Effector memory CD8-positive, alpha-beta T cell (primary cell): ENCODE results near the gene CCDC186.

Source experiments
- ATAC-seq: fragments of 150-1000 bp; cut with Tn5 transposase; replicated peaks from 2 replicates; pipeline ENCODE4 v1.10.0; 2021; ENCODE audit warnings: mild to moderate bottlenecking, moderate library complexity
- DNase-seq, 3 experiments: peaks; one replicate each; pipeline ENCODE4 v3.0.0; 2021
- H3K27ac Mint-ChIP-seq, 2 donors: one replicate each; pipeline ENCODE4 v1.8.0; 2022; ENCODE audit warnings: mild to moderate bottlenecking in 2 of 2, mixed read lengths in 2 of 2, moderate library complexity in 2 of 2
- H3K27me3 Mint-ChIP-seq, 2 donors: one replicate each; pipeline ENCODE4 v1.8.0; 2022; ENCODE audit warnings: mixed read lengths in 2 of 2
- H3K36me3 Mint-ChIP-seq: one replicate; pipeline ENCODE4 v1.8.0; 2022; ENCODE audit warnings: mild to moderate bottlenecking, moderate library complexity, mixed read lengths; ENCODE audit not compliant: insufficient read depth
- H3K4me1 Mint-ChIP-seq, 2 donors: one replicate each; pipeline ENCODE4 v1.8.0; 2022; ENCODE audit warnings: low read depth in 2 of 2, mixed read lengths in 2 of 2
- H3K4me3 Mint-ChIP-seq, 2 donors: one replicate each; pipeline ENCODE4 v1.8.0; 2022; ENCODE audit warnings: mild to moderate bottlenecking in 2 of 2, mixed read lengths in 2 of 2, moderate library complexity in 2 of 2
- H3K9me3 Mint-ChIP-seq, 2 donors: one replicate each; pipeline ENCODE4 v1.8.0; 2022; ENCODE audit warnings: mixed read lengths in 2 of 2

Gene CCDC186

DNA sequence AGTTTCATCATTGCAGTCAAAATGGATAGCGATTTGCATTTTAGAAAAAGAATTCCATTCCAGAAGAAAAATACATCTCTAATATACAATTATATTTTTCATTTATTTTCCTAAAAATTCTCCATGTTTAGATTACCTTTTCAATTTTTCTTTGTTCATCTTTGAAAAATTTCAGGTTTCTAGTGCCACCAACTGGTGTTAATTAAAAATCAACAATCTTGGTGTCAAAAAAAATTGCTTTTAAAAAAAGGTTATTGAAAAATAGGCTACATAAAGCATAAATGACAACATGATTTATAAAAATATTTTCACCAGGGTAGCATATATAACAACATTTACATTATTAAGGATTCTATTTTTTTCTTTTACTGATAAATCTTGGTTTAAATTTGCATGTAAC is 53.0 kb downstream of the CCDC186 start:
- Mint-ChIP-seq H3K36me3 (peaks cover 26% of the 10 kb centered on the region), H3K4me3 (no peak overlapping the region), H3K27me3 (no peaks in the 10 kb centered on the region), H3K9me3 (no peaks in the 10 kb centered on the region), H3K27ac (no peak overlapping the region), H3K4me1 (no peaks in the 10 kb centered on the region)
- DNase-seq (no peak), ATAC-seq (no peak)

DNA sequence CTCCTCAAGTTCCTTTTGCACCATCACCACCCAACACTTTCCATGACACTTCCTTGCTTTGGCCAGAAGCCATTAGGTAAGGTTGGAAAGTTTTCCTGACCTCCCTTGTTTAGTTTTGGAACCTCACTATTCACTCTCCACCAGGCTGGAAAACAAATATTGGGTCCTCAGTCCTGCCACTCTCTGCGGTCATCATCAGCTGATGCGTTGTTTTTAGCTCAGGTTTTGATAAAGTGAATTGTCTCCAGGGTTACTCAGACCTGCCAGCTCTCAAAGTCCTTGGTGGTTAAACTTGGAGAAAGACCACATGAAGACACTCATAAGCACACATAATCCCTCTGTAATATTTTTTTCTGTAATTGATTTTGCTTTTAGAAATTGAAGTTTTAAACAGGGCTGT is 55.5 kb downstream of the CCDC186 start:
- H3K27ac Mint-ChIP-seq: no peak overlapping the region
- DNase-seq (no peak), ATAC-seq (no peak)
- H3K4me1 Mint-ChIP-seq: no peaks in the 10 kb centered on the region
- peaks cover 5% of the 10 kb centered on the region for H3K36me3 Mint-ChIP-seq
- no peak overlapping the region for H3K4me3 Mint-ChIP-seq
- H3K27me3 Mint-ChIP-seq: peaks cover 6 to 9% of the 10 kb centered on the region in 2 donors
- no peaks in the 10 kb centered on the region for H3K9me3 Mint-ChIP-seq

DNA sequence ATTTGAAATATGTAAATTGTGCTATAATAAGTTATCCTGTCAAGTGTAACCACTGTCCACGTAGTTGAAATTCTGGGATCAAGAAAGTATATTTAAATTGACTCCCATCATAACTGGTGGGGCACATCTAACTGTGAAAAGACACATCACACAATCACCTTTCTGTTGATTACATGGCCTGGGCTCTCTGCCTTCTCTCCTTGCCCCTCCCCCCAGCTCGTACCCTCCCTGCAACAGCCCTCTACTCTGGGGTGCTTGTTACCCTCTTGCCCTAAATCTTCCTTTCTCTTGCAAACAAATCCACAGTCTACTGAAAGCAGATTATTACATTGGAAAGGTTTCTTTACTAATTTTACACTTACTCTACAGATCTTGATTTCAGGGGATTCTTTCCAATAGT is 56.3 kb downstream of the CCDC186 start:
- Mint-ChIP-seq H3K36me3 (peaks cover 5% of the 10 kb centered on the region), H3K27me3 (peaks cover 6 to 9% of the 10 kb centered on the region in 2 donors), H3K9me3 (no peaks in the 10 kb centered on the region), H3K27ac (no peak overlapping the region), H3K4me3 (no peak overlapping the region), H3K4me1 (no peaks in the 10 kb centered on the region)
- DNase-seq: no peak
- ATAC-seq: no peak

DNA sequence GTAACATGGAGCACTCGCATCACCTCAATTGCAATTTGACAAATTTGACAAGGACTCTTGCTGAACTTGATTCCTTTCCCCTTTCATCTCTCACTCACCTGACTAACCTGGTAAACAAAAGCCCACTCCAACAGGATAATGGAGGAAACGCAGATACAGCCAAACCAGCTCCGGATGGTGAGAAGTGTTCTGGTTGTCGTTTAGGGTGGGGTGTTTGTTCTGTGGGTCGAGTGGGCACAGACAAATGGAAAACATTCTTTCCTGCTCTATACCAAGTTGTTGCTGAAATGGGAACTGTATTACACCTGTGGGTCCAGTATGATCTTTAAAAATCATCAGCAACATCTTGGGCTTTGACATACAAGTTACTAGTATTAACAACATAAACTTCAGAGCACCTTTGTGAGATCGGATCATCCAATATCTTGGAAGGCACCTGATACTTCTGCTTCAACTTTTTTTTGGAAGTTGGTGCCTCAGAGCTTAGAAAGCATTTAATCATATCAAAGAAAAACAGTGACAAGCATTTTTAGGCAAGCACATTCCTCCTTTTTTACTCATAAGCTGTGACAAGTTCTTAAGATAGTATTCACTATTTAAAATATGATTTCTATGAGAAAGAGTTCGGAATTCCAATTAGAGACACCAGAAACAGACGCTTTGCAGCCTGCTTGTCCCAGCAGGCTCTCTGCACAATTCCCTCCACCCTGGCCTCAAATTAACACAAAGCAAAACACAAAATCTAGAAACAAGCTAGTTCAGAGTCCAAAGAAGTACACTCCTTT is 58.1 kb downstream of the CCDC186 start:
- no peak overlapping the region for H3K27ac Mint-ChIP-seq
- DNase-seq (no peak), ATAC-seq (no peak)
- no peaks in the 10 kb centered on the region for H3K9me3 Mint-ChIP-seq
- no peaks in the 10 kb centered on the region for H3K4me1 Mint-ChIP-seq
- H3K27me3 Mint-ChIP-seq: peaks cover 6 to 17% of the 10 kb centered on the region in 2 donors
- H3K4me3 Mint-ChIP-seq: no peak overlapping the region
- no peaks in the 10 kb centered on the region for H3K36me3 Mint-ChIP-seq

DNA sequence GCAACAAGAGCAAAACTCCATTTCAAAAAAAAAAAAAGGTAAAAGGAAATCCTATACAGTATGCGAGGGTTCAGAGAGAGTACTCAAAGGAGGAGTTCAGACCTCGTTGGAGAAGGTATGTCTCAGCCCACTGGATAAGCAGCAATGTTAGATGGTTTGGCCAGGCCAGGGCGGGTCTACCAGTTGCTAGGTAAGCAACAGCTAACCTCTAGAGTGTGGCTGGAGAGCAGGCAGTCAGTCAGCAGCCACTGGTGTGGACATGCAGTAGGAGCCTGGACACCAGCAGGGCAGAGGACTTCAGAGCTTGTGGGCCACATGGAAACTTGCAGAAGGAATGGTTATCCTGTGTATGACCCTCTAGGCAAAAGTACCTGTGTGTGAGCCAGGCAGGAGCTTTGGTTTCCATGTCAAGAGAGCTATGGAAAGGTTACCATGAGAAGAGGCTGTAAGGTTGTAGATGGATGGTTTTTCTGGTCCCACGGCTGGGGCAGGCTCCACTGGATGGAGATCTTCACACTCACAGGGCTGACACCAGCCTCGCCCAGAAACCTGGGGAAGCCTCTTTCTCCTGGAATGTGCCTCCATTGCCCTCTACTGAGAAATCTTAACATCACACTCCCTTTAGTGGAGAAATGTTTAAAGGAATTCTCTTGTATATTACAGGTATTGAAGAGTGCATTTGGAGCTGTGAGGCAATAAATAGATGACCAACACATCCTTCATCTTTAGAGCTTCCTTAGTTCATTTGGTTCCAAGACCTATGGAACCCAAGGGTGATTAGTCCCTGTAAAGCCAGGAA is 63.6 kb downstream of the CCDC186 start:
- no peak for ATAC-seq

DNA sequence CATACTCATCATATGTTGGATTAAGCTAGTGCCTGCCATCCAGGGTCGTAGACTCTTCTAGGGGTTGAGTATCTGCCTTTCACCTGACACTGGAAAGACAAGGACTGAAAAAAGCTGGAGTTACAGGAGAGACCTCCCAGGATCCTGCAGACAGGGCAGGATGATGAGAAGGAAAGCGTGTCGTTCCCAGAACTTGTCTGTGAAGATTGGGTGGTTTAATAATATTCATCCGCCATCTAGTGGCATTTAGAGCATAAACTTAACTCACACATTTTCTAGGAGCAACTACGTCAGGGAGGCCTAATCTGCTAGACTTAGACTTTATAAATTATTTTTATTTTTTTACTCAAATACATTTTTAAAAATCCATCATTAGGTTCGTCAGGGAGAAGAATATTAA is 70.7 kb downstream of the CCDC186 start:
- Mint-ChIP-seq H3K9me3 (no peaks in the 10 kb centered on the region), H3K4me3 (no peak overlapping the region), H3K36me3 (peaks cover 4% of the 10 kb centered on the region), H3K4me1 (peaks cover 25 to 32% of the 10 kb centered on the region in 2 donors), H3K27me3 (peaks cover 18 to 30% of the 10 kb centered on the region in 2 donors), H3K27ac (no peak overlapping the region)
- no peak for DNase-seq
- ATAC-seq: peak; percentile 32

More for the DNA sequence above, 63.6 kb downstream of the CCDC186 start:
- peaks cover 2 to 22% of the 10 kb centered on the region in 2 donors for H3K27me3 Mint-ChIP-seq
- H3K9me3 Mint-ChIP-seq: no peaks in the 10 kb centered on the region
- no peaks in the 10 kb centered on the region for H3K4me1 Mint-ChIP-seq
- H3K36me3 Mint-ChIP-seq: no peaks in the 10 kb centered on the region
- H3K4me3 Mint-ChIP-seq: no peak overlapping the region
- DNase-seq: no peak
- H3K27ac Mint-ChIP-seq: peak overlapping the region in 1 of 2 donors; percentile 56

DNA sequence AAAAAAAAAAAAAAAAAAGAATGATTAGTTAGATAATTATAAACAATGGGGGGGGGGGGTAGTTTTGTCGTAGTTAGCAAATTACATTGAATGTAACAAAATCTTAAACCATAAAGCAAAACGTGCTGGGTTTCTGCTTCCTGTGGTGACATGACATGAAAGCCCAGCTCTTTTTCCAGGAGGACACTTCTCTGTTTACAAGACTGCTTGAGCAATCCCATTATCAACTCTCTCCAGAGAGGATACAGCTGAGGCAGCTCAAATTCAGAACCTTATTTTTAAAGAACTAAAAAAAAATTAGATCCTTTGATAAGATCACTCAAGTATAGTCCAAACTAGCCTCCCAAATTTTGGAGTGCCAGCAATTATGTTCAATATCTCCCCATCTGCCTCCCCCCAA is 71.7 kb downstream of the CCDC186 start:
- ATAC-seq (no peak), DNase-seq (no peak)
- H3K9me3 Mint-ChIP-seq: no peaks in the 10 kb centered on the region
- peaks cover 18 to 25% of the 10 kb centered on the region in 2 donors for H3K27me3 Mint-ChIP-seq
- H3K4me3 Mint-ChIP-seq: no peak overlapping the region
- peaks cover 28 to 32% of the 10 kb centered on the region in 2 donors for H3K4me1 Mint-ChIP-seq
- H3K27ac Mint-ChIP-seq: no peak overlapping the region
- peaks cover 4% of the 10 kb centered on the region for H3K36me3 Mint-ChIP-seq

DNA sequence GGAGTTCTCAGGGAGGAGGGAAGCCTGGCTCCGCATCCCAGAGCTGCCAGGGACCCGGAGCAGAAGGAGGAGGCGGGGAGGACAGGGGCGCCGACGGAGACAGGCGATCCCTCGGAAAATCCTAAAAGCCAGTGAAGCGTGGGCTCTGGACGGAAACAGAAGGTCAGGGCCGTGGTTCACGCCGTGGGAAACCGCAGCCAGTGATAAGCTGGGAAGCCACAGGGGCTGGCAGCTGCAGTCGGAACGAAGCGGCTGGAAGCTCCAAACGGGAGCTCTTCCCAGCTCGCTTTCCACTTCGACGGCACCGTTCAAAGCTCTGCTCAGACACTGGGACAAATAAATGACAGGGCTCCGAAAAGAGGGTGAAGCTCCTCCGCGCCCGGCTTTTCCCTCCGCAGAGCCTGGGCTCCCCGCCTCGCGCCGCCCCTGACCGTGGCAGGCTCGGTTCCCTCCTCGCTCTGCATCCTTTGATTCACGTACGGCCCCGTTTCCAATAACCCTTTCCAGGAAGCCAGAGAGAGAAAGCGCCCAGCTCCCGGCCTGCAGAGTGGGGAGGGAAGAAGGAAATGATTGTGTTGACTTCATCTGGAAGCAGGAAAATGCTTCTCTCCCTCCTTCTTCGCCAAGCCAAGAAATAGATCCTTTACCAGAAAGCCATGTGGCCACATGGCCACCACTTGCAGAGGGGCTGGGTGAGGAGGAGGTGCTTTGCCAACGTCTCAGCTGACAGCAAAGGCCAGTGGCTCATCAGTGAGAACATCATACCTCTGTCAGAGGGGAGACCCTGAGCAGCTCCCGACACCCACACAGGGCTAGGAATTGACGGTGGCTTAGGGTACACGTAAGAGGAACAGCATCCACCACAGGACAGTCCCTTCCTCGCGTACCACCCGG is 72.9 kb downstream of the CCDC186 start:
- Mint-ChIP-seq H3K4me1 (peaks cover 40% of the 10 kb centered on the region in 2 donors), H3K27me3 (peaks cover 18 to 25% of the 10 kb centered on the region in 2 donors), H3K9me3 (no peaks in the 10 kb centered on the region), H3K4me3 (peak overlapping the region; percentile 61 to 81), H3K27ac (peak overlapping the region in 1 of 2 donors; percentile 70), H3K36me3 (peaks cover 4% of the 10 kb centered on the region)
- DNase-seq: no peak
- peak; percentile 13 for ATAC-seq

DNA sequence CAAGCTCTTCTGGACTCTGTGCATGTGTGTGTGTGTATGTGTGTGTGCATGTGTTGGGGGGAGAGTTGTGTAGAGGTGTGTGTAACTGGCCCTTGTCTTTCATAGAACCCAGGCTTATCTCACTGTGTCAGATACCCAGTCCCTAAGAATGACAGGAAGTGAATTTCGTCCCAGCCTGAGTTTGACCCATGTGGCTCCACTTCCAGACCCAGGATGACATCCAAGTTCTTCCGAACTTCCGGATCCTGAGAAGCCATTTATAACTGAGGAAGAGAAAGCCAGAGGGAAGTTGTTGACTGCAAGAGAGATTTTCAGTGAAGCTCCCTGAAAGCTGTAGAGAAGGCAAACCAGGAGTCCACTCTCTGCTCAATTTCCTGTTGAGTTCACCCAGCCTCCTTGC is 77.1 kb downstream of the CCDC186 start:
- no peaks in the 10 kb centered on the region for H3K9me3 Mint-ChIP-seq
- peak overlapping the region in 1 of 2 donors; percentile 39 for H3K27ac Mint-ChIP-seq
- H3K4me1 Mint-ChIP-seq: peaks cover 51% of the 10 kb centered on the region in 2 donors
- ATAC-seq (no peak), DNase-seq (no peak)
- peaks cover 18 to 25% of the 10 kb centered on the region in 2 donors for H3K27me3 Mint-ChIP-seq
- peaks cover 4% of the 10 kb centered on the region for H3K36me3 Mint-ChIP-seq
- peak overlapping the region in 1 of 2 donors; percentile 62 for H3K4me3 Mint-ChIP-seq

DNA sequence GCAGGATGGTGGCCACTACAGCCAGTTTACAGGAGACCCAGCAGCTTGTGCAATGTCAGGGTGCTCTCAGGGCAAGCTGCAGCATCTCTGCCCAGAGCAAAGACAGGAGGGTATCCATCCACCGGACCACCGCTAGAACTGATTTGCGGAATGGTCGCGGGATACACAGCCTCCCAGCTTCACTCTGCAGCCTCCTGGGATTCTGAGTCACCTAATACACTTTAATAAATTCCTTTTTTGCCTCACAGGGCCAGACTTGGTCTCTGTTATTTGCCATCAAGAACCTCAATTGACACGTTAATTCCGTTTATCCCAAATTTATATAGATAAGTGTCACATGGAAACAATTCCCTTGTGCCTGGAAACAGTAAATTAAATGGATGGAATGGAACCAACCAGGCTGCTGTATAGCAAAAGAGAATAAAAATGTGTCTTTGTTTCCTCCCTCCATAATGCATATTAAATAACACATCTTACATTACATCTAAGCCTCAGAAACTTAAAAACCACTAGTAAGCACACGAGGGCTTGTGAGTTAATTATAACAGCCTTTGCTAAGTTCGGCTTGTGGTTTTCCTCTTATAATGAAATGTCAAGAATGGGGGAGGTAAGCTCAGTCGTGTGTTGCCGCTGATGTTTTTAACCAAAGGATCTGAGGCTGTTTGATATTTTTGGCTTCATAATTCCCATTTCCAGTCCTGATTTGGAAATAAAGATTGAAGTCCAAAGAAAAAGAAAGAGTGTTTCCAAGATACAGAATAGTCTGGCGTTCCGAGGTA is 78.3 kb downstream of the CCDC186 start:
- peak; percentile 83 for ATAC-seq
- DNase-seq: no peak
- H3K4me3 Mint-ChIP-seq: peak overlapping the region; percentile 60 to 62
- H3K9me3 Mint-ChIP-seq: no peaks in the 10 kb centered on the region
- peaks cover 43 to 47% of the 10 kb centered on the region in 2 donors for H3K4me1 Mint-ChIP-seq
- peaks cover 9 to 15% of the 10 kb centered on the region in 2 donors for H3K27me3 Mint-ChIP-seq
- peak overlapping the region; percentile 39 to 63 for H3K27ac Mint-ChIP-seq
- peaks cover 4% of the 10 kb centered on the region for H3K36me3 Mint-ChIP-seq

DNA sequence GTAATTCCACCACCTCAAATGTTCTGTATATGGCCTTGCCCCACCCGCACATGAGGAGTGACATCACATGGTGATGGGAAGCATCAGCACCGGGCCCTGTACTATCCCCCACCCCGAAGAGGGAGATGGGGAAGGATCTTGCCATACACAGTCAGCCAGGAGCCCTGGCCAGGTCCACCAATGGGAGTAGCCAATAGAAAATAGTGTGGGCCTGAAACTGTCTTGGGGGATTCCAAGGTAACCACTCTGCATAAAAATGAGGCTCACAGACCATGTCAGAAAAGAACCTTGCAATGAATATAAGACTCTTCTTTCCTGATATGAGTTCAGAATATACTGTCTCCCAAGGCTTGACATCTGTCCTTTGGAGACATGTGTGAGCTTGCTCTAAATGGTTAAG is 79.2 kb downstream of the CCDC186 start:
- no peak for DNase-seq

DNA sequence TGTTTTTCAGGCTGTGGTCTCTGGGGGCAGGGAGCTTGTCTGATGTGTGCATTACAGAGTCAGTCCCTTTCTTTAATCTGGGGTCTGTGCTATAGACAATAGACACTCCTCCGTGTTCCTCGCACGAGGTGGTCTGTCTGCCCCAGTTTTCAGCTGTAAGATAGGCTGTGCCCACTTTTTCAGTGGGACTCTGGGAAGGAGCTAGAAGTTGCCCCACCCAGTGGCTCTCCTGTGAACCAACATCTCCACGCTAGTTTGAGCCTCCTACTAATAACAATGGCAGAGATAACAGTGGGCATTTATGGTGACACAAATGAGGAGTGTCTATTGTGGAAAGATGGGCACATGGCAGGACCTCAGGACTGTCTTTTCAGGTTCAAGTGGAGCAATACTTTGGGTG is 86.3 kb downstream of the CCDC186 start:
- Mint-ChIP-seq H3K9me3 (no peaks in the 10 kb centered on the region), H3K36me3 (peaks cover 3% of the 10 kb centered on the region), H3K4me3 (no peak overlapping the region), H3K27ac (no peak overlapping the region), H3K27me3 (no peaks in the 10 kb centered on the region), H3K4me1 (no peaks in the 10 kb centered on the region)
- DNase-seq: no peak
- no peak for ATAC-seq

More for the DNA sequence above, 79.2 kb downstream of the CCDC186 start:
- H3K9me3 Mint-ChIP-seq: no peaks in the 10 kb centered on the region
- H3K27ac Mint-ChIP-seq: no peak overlapping the region
- ATAC-seq: no peak
- H3K4me3 Mint-ChIP-seq: peak overlapping the region in 1 of 2 donors; percentile 34
- H3K4me1 Mint-ChIP-seq: peaks cover 34 to 39% of the 10 kb centered on the region in 2 donors
- H3K27me3 Mint-ChIP-seq: peaks cover 0 to 5% of the 10 kb centered on the region in 2 donors
- no peaks in the 10 kb centered on the region for H3K36me3 Mint-ChIP-seq
